ENCODE data around the gene ZSCAN25.

GRCh38 chr7:99621271-99621670 is 4.5 kb downstream of the ZSCAN25 start:
- TF ChIP-seq EZH2 (IDR thresholded peaks at IDR 0.05) (no peak), POLR2AphosphoS5 (IDR thresholded peaks at IDR 0.05; ENCODE audit: borderline replicate concordance, low read depth, low read length) (no peak), FOXP2 (optimal IDR thresholded peaks at IDR 0.05; ENCODE audit: control extremely low read depth, extremely low read length, insufficient read depth) (no peak)

Measured in SK-N-MC (cell line).